Heart right ventricle (tissue), 16 donors: ENCODE data around the gene MRGPRX2. TPM values are rescaled to one million over a fixed set of nuclear protein-coding genes. Genes with fewer than 3 reads are reported as not detected.

ENCODE experiments used
- ATAC-seq, 8 donors: fragments of 200-7000 bp; cut with Tn5 transposase; one replicate each; pipeline ENCODE4 v1.9.1; 2020; ENCODE audit warnings: mild to moderate bottlenecking in 8 of 8, moderate library complexity in 8 of 8, moderate number of reproducible peaks in 1 of 8
- DNase-seq, 2 donors: peaks; one replicate each; pipeline ENCODE4 v3.0.0-alpha.2; 2020
- H3K27ac ChIP-seq, 10 donors: fragments of 200-600 bp; sonication (generic) in 2 of 10; one replicate each; pipeline versions ENCODE4 v1.5.0 to v1.8.0; 2020 to 2022; ENCODE audit warnings: mild to moderate bottlenecking in 3 of 10
- H3K27me3 ChIP-seq, 7 donors: fragments of 200-600 bp; one replicate each; pipeline ENCODE4 v1.8.0; 2021 to 2022; ENCODE audit warnings: mild to moderate bottlenecking in 2 of 7
- H3K36me3 ChIP-seq, 9 donors: fragments of 200-600 bp; sonication (generic) in 1 of 9; one replicate each; pipeline versions ENCODE4 v1.5.0 to v1.8.0; 2020 to 2022; ENCODE audit warnings: mild to moderate bottlenecking in 2 of 9
- H3K4me1 ChIP-seq, 9 donors: fragments of 200-600 bp; sonication (generic) in 1 of 9; one replicate each; pipeline versions ENCODE4 v1.5.0 to v1.8.0; 2020 to 2022; ENCODE audit warnings: mild to moderate bottlenecking in 4 of 9
- H3K4me3 ChIP-seq, 10 donors: fragments of 200-600 bp; sonication (generic) in 2 of 10; one replicate each; pipeline versions ENCODE4 v1.5.0 to v1.8.0; 2020 to 2022; ENCODE audit warnings: mild to moderate bottlenecking in 7 of 10, moderate library complexity in 2 of 10
- H3K9me3 ChIP-seq, 11 donors: fragments of 200-600 bp in 10 of 11; sonication (generic) in 2 of 11; one replicate each; pipeline versions ENCODE4 v1.5.0 to v1.8.0; 2013 to 2022; ENCODE audit warnings: mild to moderate bottlenecking in 2 of 11, control low read depth in 1 of 11, moderate library complexity in 1 of 11
- WGBS, 2 donors: extraction: QIAGEN DNeasy Blood & Tissue Kit; methylation state at CpG; one replicate each; pipeline ENCODE4 v1.1.7; 2013; ENCODE audit warnings: inconsistent platforms in 1 of 2; 5-methylcytosine and 5-hydroxymethylcytosine counted together
- intact Hi-C, 10 donors: fragments of 100-400 bp; cut with DNase I; formaldehyde crosslinking; loops; one replicate each; pipeline versions ENCODE4 v1.11.1 to v1.14.2; 2022
- polyA plus RNA-seq, 2 donors: library from polyadenylated mRNA; stranded (reverse); fragments of 200-250 nt; gene quantifications; one replicate each; pipeline ENCODE4 v1.2.3, GENCODE V29; 2013
- total RNA-seq, 10 donors: library from RNA; stranded (reverse); fragmentation: NEBNext Ultra II Directional in 3 of 10; extraction: Animal tissue kit (Norgen Biotek cat#: 25700) in 3 of 10; gene quantifications; one replicate each; pipeline versions ENCODE4 v1.2.1 to v1.2.4, GENCODE V29; 2021 to 2023
- TF ChIP-seq, protein P1 (sequence below), 9 donors: fragments of 200-600 bp; sonication (generic) in 2 of 9; IDR thresholded peaks; one replicate each; pipeline versions ENCODE4 v1.5.0 to v1.8.0; 2021 to 2022; ENCODE audit warnings: antibody characterized with exemption in 9 of 9, mild to moderate bottlenecking in 5 of 9, moderate library complexity in 1 of 9
- donor health status: Arrhythmogenic right ventricular cardiomyopathy.
- donor health status: ischemic (EF 13 %, LVEDD 7.1; RV severe dilation, severe dysfunction).
- donor health status: healthy with polysubstance abuse.
- donor health status: DM: no; HTN: yes; CAD: no.
- donor health status: DM: no; HTN: no; CAD: no.
- donor health status: ischemic (EF 25% LVEDD 6.9; RV normal size, moderate dysfunction).
- donor health status: ischemic (EF 25% LVEDD 5.7; RV mildly dilated, moderate dysfunction).
- donor health status: healthy.
- donor health status: DM: yes; HTN: yes; CAD: no.
- donor health status: Ischemic cardiomyopathy.
- donor health status: ischemic (EF 35%, LVEDD 5.7; RV mildly dilated, moderate dysfunction).
- donor health status: nonischemic (EF 11% LVEDD 7.7; RV severe dilation, severe dysfunction).
- donor health status: DM: yes; HTN: yes; CAD: no.
- donor health status: PGD.
- donor health status: ischemic (EF 29% LVEDD 5.4; RV normal size, mild dysfunction).
- donor health status: nonischemic (EF 23%, LVEDD 6.1; RV moderate dilation, normal function).

The MRGPRX2 gene
- total and polyA plus RNA-seq, 12 donors, result 0.15 TPM; not detected in 11

- no peak overlapping the region for H3K4me3 ChIP-seq
- TF ChIP-seq, protein P1, sequence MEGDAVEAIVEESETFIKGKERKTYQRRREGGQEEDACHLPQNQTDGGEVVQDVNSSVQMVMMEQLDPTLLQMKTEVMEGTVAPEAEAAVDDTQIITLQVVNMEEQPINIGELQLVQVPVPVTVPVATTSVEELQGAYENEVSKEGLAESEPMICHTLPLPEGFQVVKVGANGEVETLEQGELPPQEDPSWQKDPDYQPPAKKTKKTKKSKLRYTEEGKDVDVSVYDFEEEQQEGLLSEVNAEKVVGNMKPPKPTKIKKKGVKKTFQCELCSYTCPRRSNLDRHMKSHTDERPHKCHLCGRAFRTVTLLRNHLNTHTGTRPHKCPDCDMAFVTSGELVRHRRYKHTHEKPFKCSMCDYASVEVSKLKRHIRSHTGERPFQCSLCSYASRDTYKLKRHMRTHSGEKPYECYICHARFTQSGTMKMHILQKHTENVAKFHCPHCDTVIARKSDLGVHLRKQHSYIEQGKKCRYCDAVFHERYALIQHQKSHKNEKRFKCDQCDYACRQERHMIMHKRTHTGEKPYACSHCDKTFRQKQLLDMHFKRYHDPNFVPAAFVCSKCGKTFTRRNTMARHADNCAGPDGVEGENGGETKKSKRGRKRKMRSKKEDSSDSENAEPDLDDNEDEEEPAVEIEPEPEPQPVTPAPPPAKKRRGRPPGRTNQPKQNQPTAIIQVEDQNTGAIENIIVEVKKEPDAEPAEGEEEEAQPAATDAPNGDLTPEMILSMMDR (IDR thresholded peaks at IDR 0.05), result no peak
- H3K4me1 ChIP-seq, result no peaks in the 10 kb centered on the region
- no peak overlapping the region for H3K27ac ChIP-seq
- DNase-seq (no peak), ATAC-seq (no peak)
- H3K36me3 ChIP-seq, result no peaks in the 10 kb centered on the region
- H3K9me3 ChIP-seq, result peaks cover 0 to 20% (median 4%) of the 10 kb centered on the region in 11 donors
- H3K27me3 ChIP-seq, result no peaks in the 10 kb centered on the region
- intact Hi-C loops, result no loop called here
- 85 to 87% methylated on average over 10 of the region's 10 CpGs for WGBS, 2 donors
These were observed 20.5 kb downstream of the MRGPRX2 start for GRCh38 chr11:19040051-19040450.

DNA sequence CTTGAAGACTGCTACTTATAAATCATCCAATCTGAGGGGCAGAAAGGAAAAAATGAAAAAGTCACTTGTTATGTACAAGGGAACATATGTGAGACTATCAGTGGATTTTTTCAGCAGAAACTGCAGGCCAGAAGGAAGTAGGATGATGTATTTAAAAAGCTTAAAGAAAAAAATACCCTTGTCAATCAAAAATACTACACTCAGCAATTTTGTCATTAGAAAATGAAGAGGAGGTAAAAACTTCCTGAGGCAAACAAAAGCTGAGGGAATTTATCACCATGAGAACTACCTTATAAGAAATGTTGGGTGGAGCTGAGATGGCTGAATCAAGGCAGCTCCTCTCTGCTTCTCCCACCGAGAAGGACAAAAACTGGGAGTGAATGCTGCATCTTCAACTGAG, 21.1 kb downstream of the MRGPRX2 start:
- H3K27ac ChIP-seq, result no peak overlapping the region
- no peaks in the 10 kb centered on the region for H3K4me1 ChIP-seq
- H3K9me3 ChIP-seq, result peaks cover 0 to 20% (median 4%) of the 10 kb centered on the region in 11 donors
- H3K27me3 ChIP-seq, result no peaks in the 10 kb centered on the region
- 71 to 84% methylated on average over 1 of the region's 1 CpG for WGBS, 2 donors
- TF ChIP-seq, protein P1 (IDR thresholded peaks at IDR 0.05), result no peak
- intact Hi-C loops, result no loop called here
- no peak for ATAC-seq
- no peak for DNase-seq
- no peak overlapping the region for H3K4me3 ChIP-seq
- H3K36me3 ChIP-seq, result no peaks in the 10 kb centered on the region

GRCh38 chr11:19032990-19033389, 27.5 kb downstream of the MRGPRX2 start:
- Histone ChIP-seq H3K4me1 (no peaks in the 10 kb centered on the region), H3K4me3 (no peak overlapping the region), H3K27ac (no peak overlapping the region), H3K9me3 (no peaks in the 10 kb centered on the region), H3K27me3 (peaks cover 0 to 2% (median 0%) of the 10 kb centered on the region in 7 donors), H3K36me3 (no peaks in the 10 kb centered on the region)
- no peak for DNase-seq
- 73 to 75% methylated on average over 2 of the region's 2 CpGs for WGBS, 2 donors
- TF ChIP-seq, protein P1 (IDR thresholded peaks at IDR 0.05), result no peak
- intact Hi-C loops, result no loop called here
- ATAC-seq, result no peak

GRCh38 chr11:19027829-19028595, 32.5 kb downstream of the MRGPRX2 start:
- Histone ChIP-seq H3K36me3 (no peaks in the 10 kb centered on the region), H3K27me3 (no peaks in the 10 kb centered on the region), H3K27ac (no peak overlapping the region), H3K4me3 (no peak overlapping the region), H3K4me1 (peaks cover 0 to 13% (median 0%) of the 10 kb centered on the region in 9 donors), H3K9me3 (no peaks in the 10 kb centered on the region)
- TF ChIP-seq, protein P1 (IDR thresholded peaks at IDR 0.05), result no peak
- ATAC-seq (no peak), DNase-seq (no peak)
- 64 to 73% methylated on average over 2 of the region's 2 CpGs for WGBS, 2 donors
- intact Hi-C loops, result no loop called here
